Common myeloid progenitor, CD34-positive (primary cell): ENCODE data around the gene ZNF148.
A peak's percentile ranks its signal among the peaks of the same experiment; 100 is the strongest.

ENCODE experiments used
- CTCF ChIA-PET: fragments of 350-600 bp; sonication (Branson Sonifier 250); formaldehyde crosslinking; loops from one replicate; lab custom pipeline; 2021; ENCODE audit warnings: antibody characterized with exemption; lab: Charles Lee
- POLR2A ChIA-PET: fragments of 350-600 bp; sonication (Branson Sonifier 250); formaldehyde crosslinking; loops from one replicate; lab custom pipeline; 2021; ENCODE audit warnings: antibody characterized with exemption; lab: Charles Lee
- DNase-seq, 3 donors: peaks; one replicate each; pipeline versions ENCODE4 v3.0.0 to v3.0.0-alpha.2; 2013
- H3K27ac ChIP-seq, 2 experiments: 1 replicate in 1 of 2; 2 replicates in 1 of 2; pipeline ENCODE4 v1.7.0; 2013; ENCODE audit warnings: inconsistent platforms in 2 of 2, low read length in 2 of 2, mild to moderate bottlenecking in 2 of 2, low read depth in 1 of 2, moderate library complexity in 1 of 2; ENCODE audit not compliant: severe bottlenecking in 2 of 2, insufficient read depth in 1 of 2, poor library complexity in 1 of 2
- H3K27me3 ChIP-seq, 5 experiments: replicated peaks in 2 of 5; 1 replicate in 3 of 5; 2 replicates in 2 of 5; pipeline versions ENCODE4 v1.6.1 to v1.7.0; 2013; ENCODE audit warnings: low read length in 4 of 5, mild to moderate bottlenecking in 2 of 5, moderate library complexity in 2 of 5, inconsistent platforms in 1 of 5; ENCODE audit not compliant: insufficient read depth in 5 of 5, control insufficient read depth in 4 of 5
- H3K36me3 ChIP-seq, 4 experiments: 1 replicate in 2 of 4; 2 replicates in 2 of 4; pipeline versions ENCODE4 v1.6.1 to v1.7.0; 2013; ENCODE audit warnings: low read length in 3 of 4, control low read depth in 1 of 4, mild to moderate bottlenecking in 1 of 4; ENCODE audit not compliant: control insufficient read depth in 4 of 4, insufficient read depth in 4 of 4
- H3K4me1 ChIP-seq, 4 experiments: 1 replicate in 3 of 4; 2 replicates in 1 of 4; pipeline versions ENCODE4 v1.6.1 to v1.7.1; 2013; ENCODE audit warnings: low read length in 3 of 4, mild to moderate bottlenecking in 3 of 4, control low read depth in 1 of 4, inconsistent platforms in 1 of 4, moderate library complexity in 1 of 4; ENCODE audit not compliant: control insufficient read depth in 4 of 4, insufficient read depth in 4 of 4; ENCODE audit errors: control extremely low read depth in 1 of 4
- H3K4me3 ChIP-seq, 7 experiments: 1 replicate in 4 of 7; 2 replicates in 3 of 7; pipeline versions ENCODE4 v1.5.1 to v1.7.0; 2013; ENCODE audit warnings: mild to moderate bottlenecking in 7 of 7, low read length in 6 of 7, moderate library complexity in 6 of 7, inconsistent platforms in 2 of 7, low read depth in 2 of 7, control low read depth in 1 of 7; ENCODE audit not compliant: insufficient read depth in 4 of 7, control insufficient read depth in 1 of 7; ENCODE audit errors: extremely low read depth in 1 of 7
- H3K9me3 ChIP-seq, 5 experiments: 1 replicate in 4 of 5; 2 replicates in 1 of 5; pipeline versions ENCODE4 v1.6.1 to v1.7.1; 2013; ENCODE audit warnings: low read length in 4 of 5, mild to moderate bottlenecking in 2 of 5, inconsistent platforms in 1 of 5, low read depth in 1 of 5, moderate library complexity in 1 of 5; ENCODE audit not compliant: control insufficient read depth in 4 of 5, insufficient read depth in 2 of 5; ENCODE audit errors: control extremely low read depth in 1 of 5
- WGBS: methylation state at CpG from one replicate; pipeline ENCODE4 v1.1.5; 2013; ENCODE audit not compliant: insufficient coverage; 5-methylcytosine and 5-hydroxymethylcytosine counted together

Gene ZNF148

DNA sequence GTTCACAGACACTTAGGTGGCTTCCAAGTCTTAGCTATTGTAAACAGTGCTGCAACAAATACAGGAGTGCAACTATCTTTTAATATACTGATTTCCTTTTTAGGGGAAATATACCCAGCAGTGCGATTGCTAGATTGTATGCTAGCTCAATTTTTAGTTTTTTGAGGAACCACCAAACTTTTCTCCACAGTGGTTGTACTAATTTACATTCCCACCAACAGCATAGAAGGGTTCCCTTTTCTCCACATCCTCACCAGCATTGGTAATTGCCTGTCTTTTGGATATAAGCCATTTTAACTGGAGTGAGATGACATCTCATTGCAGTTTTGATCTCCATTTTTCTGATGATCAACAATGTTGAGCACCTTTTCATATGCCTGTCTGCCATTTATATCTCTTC is 58.9 kb downstream of the ZNF148 start:
- Histone ChIP-seq H3K9me3 (peaks cover 0 to 1% (median 0%) of the 10 kb centered on the region in 5 experiments), H3K36me3 (peaks cover 5 to 27% (median 14%) of the 10 kb centered on the region in 4 experiments), H3K27me3 (no peaks in the 10 kb centered on the region), H3K4me1 (peaks cover 0 to 5% (median 4%) of the 10 kb centered on the region in 4 experiments), H3K27ac (no peak overlapping the region), H3K4me3 (no peak overlapping the region)
- POLR2A ChIA-PET = interaction anchor here (1.1 kb wide), 1 partner anchor 59 kb away, joined by 5 read pairs; the partner anchor contains the start of gene ZNF148
- no peak for DNase-seq
- WGBS = 100% methylated on average over 1 of the region's 1 CpG
- CTCF ChIA-PET = interaction anchor here (0.7 kb wide), 1 partner anchor 12 kb away, joined by 4 read pairs; no protein-coding TSS in a partner anchor

DNA sequence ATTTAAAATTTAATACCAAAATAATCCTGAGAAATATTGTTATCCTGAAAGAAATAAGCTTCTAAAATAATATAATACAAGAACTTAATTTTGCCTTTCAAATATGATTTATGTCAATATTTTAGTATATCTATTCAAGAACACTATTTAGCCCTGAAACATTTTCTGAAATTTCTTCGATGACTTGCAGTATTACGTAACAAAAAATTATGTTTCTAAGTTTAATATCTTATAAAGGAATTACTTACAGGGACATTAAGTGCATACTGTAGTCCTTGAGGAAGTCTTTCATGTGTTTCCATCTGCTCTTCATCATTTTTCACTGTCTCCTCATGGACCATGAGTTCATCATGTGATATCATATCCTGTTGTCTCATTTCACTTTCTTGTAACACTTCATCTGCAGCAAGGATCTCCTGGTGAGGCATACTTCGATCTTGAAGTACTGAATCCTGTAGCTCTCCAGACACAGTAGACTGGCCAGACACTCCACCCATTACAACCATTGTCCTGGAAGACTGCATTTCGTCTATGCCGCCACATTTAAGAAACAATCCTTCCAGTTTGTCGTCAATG is 62.0 kb downstream of the ZNF148 start:
- ChIA-PET CTCF (no interaction called here), POLR2A (no interaction called here)
- Histone ChIP-seq H3K9me3 (peaks cover 0 to 7% (median 0%) of the 10 kb centered on the region in 5 experiments), H3K4me3 (no peak overlapping the region), H3K27me3 (no peaks in the 10 kb centered on the region), H3K4me1 (peaks cover 0 to 14% (median 6%) of the 10 kb centered on the region in 4 experiments), H3K27ac (no peak overlapping the region), H3K36me3 (peaks cover 4 to 29% (median 15%) of the 10 kb centered on the region in 4 experiments)
- no peak for DNase-seq
- 100% methylated on average over 3 of the region's 6 CpGs for WGBS

DNA sequence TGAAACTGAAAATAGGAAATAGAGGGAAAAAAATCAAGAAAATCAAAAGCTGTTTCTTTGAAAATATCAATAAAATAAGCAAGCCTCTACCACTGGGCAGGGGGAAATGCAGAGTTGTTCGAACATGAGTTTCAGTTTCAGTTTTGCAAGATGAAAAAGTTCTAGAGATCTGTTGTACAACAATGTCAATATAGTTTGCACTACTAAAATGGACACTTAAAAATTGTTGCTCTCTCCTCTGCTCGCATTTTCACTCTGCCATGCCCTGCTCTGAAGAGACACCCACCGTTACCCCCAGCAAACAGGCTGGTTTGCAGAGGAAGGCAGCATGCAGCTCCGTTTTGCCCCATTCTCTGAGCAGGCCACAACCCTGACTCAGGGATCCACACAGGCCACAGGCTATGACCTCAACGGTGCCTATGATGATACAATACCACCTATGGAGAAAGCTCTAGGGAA is 64.5 kb downstream of the ZNF148 start:
- Histone ChIP-seq H3K4me1 (peaks cover 0 to 11% (median 1%) of the 10 kb centered on the region in 4 experiments), H3K9me3 (peaks cover 0 to 7% (median 0%) of the 10 kb centered on the region in 5 experiments), H3K36me3 (peaks cover 6 to 29% (median 15%) of the 10 kb centered on the region in 4 experiments), H3K27me3 (no peaks in the 10 kb centered on the region), H3K27ac (peak overlapping the region; percentile 60 to 77), H3K4me3 (peak overlapping the region; percentile 26 to 84 (median 48))
- WGBS = 0% methylated on average over 3 of the region's 5 CpGs
- peak; percentile 68 to 87 (median 79) for DNase-seq
- ChIA-PET CTCF (interaction anchor here (0.9 to 1.3 kb wide), 4 partner anchors 9 to 315 kb away, joined by 3 to 4 read pairs (median 4); no protein-coding TSS in a partner anchor), POLR2A (interaction anchor here (0.7 kb wide), 1 partner anchor 310 kb away, joined by 3 read pairs; no protein-coding TSS in a partner anchor)

DNA sequence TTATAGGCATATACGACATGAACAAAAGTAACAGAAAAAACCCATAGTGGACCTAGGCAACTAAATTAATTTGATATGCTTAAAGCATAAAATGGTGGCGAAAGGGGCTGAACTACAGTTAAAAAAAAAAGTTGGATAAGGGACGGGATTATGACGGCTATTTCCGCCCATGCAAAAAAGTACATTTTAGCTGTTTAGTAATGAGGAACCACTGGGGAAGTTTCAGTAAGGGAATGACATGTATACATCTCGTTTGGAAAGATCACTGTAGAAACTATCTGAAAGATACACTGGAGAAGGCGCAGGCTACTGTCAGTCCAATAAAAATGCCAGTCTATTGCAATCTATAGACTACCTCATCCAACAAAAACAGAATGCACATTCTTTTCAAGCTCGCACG is 65.6 kb downstream of the ZNF148 start:
- Histone ChIP-seq H3K27me3 (no peaks in the 10 kb centered on the region), H3K27ac (no peak overlapping the region), H3K9me3 (peaks cover 0 to 7% (median 0%) of the 10 kb centered on the region in 5 experiments), H3K4me1 (peaks cover 0 to 11% (median 1%) of the 10 kb centered on the region in 4 experiments), H3K4me3 (no peak overlapping the region), H3K36me3 (peaks cover 6 to 30% (median 13%) of the 10 kb centered on the region in 4 experiments)
- WGBS = 98% methylated on average over 7 of the region's 9 CpGs
- ChIA-PET CTCF (interaction anchor here (1.3 kb wide), 1 partner anchor 16 kb away, joined by 3 read pairs; no protein-coding TSS in a partner anchor), POLR2A (no interaction called here)
- DNase-seq = no peak

DNA sequence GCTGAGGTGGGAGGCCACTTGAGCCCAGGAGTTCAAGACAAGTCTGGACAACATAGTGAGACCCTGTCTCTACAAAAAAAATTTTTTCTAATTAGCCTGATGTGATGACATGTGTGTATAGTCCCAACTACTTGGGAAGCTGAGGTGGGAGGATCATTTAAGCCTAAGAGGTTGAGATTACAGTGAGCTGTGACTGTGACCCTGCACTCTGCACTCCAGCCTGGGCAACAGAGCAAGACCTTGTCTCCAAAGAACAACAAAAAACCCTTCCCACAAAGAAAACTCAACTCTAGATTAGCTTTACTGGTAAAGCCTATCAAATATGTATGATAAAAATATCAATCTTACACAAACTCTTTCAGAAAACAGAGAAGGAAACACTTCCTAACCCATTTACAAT is 68.5 kb downstream of the ZNF148 start:
- Histone ChIP-seq H3K27ac (no peak overlapping the region), H3K4me3 (no peak overlapping the region)
- CTCF ChIA-PET = interaction anchor here (0.9 kb wide), 1 partner anchor 67 kb away, joined by 3 read pairs; no protein-coding TSS in a partner anchor

DNA sequence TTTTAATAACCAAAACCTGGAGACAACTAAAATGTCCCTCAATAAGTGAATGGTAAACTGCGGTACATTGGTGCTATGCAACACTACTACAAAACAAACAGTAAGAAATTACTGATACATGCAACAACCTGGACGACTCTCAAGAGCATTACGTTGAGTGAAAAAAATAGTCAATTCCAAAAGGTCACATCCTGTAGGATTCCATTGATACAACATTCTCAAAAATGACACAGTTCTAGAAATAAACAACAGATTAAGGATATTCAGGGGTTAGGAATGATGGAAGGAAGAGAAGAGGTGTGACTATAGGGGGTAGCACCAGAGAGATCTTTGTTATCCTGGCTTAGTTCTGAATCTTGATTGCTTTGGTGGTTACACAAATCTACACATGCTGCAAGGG is 72.2 kb downstream of the ZNF148 start:
- DNase-seq = no peak
- H3K4me1 ChIP-seq = no peaks in the 10 kb centered on the region
- ChIA-PET CTCF (no interaction called here), POLR2A (no interaction called here)
- H3K36me3 ChIP-seq = peaks cover 0 to 11% (median 11%) of the 10 kb centered on the region in 4 experiments
- 100% methylated on average over 1 of the region's 3 CpGs for WGBS
- H3K4me3 ChIP-seq = no peak overlapping the region
- no peaks in the 10 kb centered on the region for H3K9me3 ChIP-seq
- H3K27me3 ChIP-seq = no peaks in the 10 kb centered on the region
- H3K27ac ChIP-seq = no peak overlapping the region

More for the DNA sequence above, 68.5 kb downstream of the ZNF148 start:
- Histone ChIP-seq H3K27me3 (no peaks in the 10 kb centered on the region), H3K9me3 (peaks cover 0 to 7% (median 0%) of the 10 kb centered on the region in 5 experiments), H3K36me3 (peaks cover 6 to 21% (median 13%) of the 10 kb centered on the region in 4 experiments), H3K4me1 (peaks cover 0 to 11% (median 1%) of the 10 kb centered on the region in 4 experiments)
- DNase-seq = no peak
- POLR2A ChIA-PET = no interaction called here

DNA sequence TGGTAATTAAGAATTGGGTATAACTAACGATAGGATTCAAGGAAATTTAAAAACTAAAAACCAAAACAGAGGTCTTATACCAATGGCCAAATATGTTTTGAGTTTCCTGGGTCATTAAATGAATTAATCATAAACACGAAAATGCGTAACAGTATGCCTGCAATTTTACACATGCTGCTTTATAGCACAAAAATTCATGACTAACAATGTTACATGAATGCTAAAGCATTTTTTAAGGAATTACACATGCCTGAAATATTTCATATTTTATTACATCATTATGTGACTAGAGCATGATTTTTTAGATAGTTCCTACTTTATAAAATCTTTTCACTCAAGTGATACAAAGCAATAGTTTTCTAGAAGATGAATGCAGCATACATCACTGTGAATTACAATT is 74.7 kb downstream of the ZNF148 start:
- Histone ChIP-seq H3K4me3 (no peak overlapping the region), H3K27ac (no peak overlapping the region), H3K36me3 (peaks cover 0 to 11% (median 10%) of the 10 kb centered on the region in 4 experiments), H3K9me3 (no peaks in the 10 kb centered on the region), H3K27me3 (no peaks in the 10 kb centered on the region), H3K4me1 (no peaks in the 10 kb centered on the region)
- no CpG with 5 or more reads among the region's 3 CpGs for WGBS
- ChIA-PET CTCF (no interaction called here), POLR2A (no interaction called here)
- no peak for DNase-seq
